Putamen (tissue), 1 donor: ENCODE measurements around the gene UTS2R.

Experiments
- DNase-seq: peaks from one replicate; pipeline ENCODE4 v3.0.0-alpha.2; 2016; ENCODE audit warnings: low spot score

Gene UTS2R

GRCh38 chr17:82389379-82389778, 17.8 kb downstream of the UTS2R start:
- DNase-seq: no peak

- no peak for DNase-seq
Measured at GRCh38 chr17:82390015-82390859, 18.7 kb downstream of the UTS2R start.

GRCh38 chr17:82390860-82391435, 19.4 kb downstream of the UTS2R start:
- DNase-seq: no peak

GRCh38 chr17:82391496-82392066, 20.0 kb downstream of the UTS2R start:
- no peak for DNase-seq

GRCh38 chr17:82392209-82392920, 20.8 kb downstream of the UTS2R start:
- DNase-seq: no peak

- DNase-seq: no peak
Measured at GRCh38 chr17:82392941-82393340, 21.4 kb downstream of the UTS2R start.

GRCh38 chr17:82394278-82394677, 22.7 kb downstream of the UTS2R start:
- no peak for DNase-seq

- no peak for DNase-seq
Measured at GRCh38 chr17:82396601-82397435, 25.3 kb downstream of the UTS2R start.

- DNase-seq: no peak
Measured at GRCh38 chr17:82397449-82398335, 26.1 kb downstream of the UTS2R start.

GRCh38 chr17:82399041-82399441, 27.5 kb downstream of the UTS2R start:
- no peak for DNase-seq

- DNase-seq: no peak
Measured at GRCh38 chr17:82399601-82400101, 28.1 kb downstream of the UTS2R start.

- DNase-seq: no peak
Measured at GRCh38 chr17:82400206-82400605, 28.6 kb downstream of the UTS2R start.

GRCh38 chr17:82400830-82401229, 29.3 kb downstream of the UTS2R start:
- no peak for DNase-seq

- DNase-seq: no peak
Measured at GRCh38 chr17:82402865-82403264, 31.3 kb downstream of the UTS2R start.

- no peak for DNase-seq
Measured at GRCh38 chr17:82403662-82404660, 32.4 kb downstream of the UTS2R start.

GRCh38 chr17:82405051-82405450, 33.5 kb downstream of the UTS2R start:
- DNase-seq: no peak

GRCh38 chr17:82406131-82406671, 34.6 kb downstream of the UTS2R start:
- no peak for DNase-seq

GRCh38 chr17:82407255-82407654, 35.7 kb downstream of the UTS2R start:
- DNase-seq: no peak
